Measurements from ENCODE around the gene MAPKAPK3.

Gene MAPKAPK3

DNA sequence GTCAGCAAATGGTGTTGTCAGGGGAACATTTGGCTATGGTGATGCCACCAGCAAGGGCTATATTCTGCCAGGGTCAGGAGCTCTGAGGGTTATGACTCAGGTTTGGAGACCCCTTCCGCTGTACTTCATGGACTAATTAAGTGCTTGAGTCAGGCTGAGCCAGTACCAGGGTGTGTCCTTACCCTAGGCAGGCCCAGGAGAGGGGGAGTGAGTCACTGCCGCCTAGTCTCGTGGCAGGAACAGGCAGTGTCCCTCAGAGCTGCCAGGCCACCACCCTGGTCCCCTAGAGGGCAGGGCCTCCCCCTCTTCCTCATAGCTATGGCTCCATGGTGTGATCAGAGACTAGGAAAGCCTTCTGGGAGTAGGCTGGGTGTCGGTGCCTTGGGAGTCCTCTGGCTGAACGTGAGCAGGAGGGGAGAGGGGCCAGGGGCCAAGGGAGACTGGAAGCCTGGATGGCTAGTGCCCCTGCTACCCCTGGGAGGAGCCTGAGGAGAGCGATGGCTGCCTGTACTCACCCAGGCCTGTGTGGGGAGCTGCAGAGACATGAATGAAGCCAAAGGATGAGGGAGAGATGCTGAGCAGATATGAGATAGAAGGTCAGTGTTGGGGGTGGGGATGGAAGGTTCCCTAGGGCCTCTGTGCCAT is 10.6 kb downstream of the MAPKAPK3 start:
- no peak for DNase-seq (ENCODE audit: low read depth in 2 of 2)

DNA sequence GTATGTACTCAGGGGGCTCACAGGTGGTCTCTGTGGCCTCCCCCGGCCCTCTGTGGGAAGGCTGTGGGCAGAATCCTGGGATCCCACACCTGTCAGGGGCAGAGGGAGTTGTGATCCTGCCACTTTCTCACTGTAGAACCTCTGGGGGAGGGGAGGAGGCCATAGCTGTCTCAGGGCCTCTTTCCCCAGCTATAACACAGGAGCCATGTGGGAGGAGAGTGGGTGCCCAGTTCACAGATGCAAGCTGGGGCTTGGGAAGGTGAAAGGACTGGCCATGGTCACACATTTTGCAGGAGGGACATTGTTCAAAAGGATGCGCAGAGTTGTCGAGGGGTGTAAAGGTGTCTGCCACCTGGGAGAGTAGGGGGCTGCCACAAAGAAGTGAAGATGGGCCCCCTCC is 11.7 kb downstream of the MAPKAPK3 start:
- no peak for DNase-seq (ENCODE audit: low read depth in 2 of 2)

DNA sequence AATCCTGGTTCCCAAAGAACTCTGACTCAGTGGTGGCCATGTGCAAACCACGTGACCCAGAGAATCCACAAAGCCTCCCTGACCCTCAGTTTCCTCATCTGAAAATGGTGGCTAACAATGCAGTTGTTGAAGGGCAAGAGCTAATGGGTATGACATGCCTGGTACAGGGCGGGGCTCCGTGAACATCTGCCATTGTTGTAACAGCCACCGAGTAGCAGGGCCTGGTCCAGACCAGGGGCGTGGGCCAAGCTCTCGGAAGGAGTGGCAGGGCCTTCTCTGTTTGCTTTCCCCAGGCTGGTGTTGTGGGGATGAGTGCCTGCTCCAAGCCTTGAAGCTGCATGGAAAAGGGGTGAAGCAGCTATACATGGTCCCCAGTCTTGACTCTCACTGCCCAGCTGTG is 13.4 kb downstream of the MAPKAPK3 start:
- no peak for DNase-seq (ENCODE audit: low read depth in 2 of 2)

DNA sequence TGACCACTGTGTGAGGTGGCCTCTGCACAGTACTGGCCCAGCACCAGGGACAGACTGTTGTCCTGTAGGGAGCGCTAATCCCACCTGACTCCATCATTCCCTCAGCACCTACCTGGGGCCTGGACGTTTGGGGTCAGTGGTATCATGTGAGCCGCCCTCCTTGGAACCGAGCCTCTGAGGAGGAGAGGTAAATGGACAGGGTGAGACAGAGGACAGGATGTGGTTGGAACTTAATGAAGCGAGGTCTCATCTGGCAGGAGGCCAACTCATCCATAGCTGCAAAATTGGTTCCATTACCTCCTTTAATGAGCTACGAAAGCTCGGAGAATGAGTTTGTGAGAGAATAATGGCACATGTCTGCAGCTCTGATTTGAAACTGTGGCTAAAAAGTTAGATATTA is 13.9 kb downstream of the MAPKAPK3 start:
- no peak for DNase-seq (ENCODE audit: low read depth in 2 of 2)

DNA sequence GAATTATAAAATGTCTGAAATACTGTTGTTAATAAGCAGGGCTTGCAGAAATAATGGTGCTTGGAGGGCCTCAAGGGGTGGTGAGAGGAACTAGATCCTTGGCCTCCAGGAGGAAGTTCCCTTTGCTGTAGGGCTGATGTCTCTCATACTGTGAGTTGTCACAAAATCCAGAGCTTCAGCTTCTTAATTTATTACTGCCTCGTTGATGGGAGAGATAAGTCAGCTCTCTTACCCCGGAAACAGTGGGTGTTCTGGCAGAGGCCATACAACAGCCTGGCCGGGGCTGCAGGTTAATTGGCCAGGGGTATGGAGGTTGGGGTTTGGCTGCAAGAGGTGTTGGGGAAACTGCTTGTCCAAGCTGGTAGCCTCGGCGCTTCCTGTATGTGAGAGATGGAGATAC is 15.5 kb downstream of the MAPKAPK3 start:
- no peak for DNase-seq (ENCODE audit: low read depth in 2 of 2)

DNA sequence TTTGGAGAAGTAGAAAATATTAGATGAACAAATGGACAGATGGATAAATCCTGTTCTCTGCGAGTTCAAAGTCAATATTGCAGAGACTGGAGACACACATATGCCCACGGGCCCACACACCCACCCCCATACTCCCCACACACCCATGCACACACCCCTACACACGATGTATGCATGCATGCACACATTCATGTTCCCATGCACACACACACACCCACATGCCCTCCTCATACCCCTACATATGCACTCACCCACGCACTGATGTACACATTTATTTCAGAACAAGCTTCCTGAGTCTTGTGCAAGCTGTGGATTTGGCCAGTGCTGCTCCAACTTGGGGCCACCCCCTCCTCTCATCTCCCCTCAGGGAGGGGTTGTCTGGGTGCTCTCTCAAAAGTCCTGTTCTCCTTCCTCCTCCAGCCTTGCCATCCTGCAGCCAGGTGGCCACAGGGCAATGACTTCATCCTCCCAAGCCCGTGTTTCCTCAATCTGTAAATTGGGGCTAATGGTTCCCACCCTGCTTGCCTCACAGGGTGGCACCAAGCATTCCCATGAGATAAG is 16.4 kb downstream of the MAPKAPK3 start:
- DNase-seq (ENCODE audit: low read depth in 2 of 2), result no peak

DNA sequence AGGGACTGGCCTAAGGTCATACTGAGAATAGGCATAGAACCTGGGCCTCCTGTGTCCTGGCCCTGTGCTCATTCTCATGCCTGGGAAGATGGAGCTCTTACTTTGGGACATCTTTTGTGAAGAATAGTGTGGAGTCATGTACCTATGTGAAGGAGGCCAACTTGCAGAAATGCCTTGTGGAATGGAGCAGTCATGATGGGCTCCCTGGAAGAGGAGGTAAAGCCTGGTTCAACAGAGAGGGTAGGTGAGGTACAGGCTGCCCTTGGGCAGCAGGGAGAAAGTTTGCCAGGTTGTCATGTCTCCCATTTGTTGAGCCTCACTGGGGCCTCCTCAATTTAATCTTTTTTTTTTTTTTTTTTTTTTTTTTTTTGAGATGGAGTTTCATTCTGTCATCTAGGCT is 18.1 kb downstream of the MAPKAPK3 start:
- no peak for DNase-seq (ENCODE audit: low read depth in 2 of 2)

DNA sequence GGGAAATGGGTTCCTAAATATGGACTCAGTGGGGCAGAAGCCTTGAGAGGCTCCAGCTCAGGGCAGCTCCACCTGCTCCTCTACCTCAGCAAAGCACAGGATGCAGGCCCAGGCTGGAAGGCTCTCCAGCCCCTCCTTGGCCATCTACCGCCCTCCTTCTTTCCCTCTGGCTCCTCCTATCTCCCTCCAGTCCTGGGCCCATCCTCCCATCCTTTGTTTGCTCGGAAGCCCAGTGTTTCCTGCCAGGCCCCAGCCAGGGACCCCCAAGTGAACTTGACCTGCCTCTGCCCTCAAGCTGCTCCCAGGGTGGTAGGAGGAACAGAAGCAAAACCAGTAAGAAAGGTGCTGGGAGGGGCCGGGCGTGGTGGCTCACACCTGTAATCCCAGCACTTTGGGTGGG is 20.1 kb downstream of the MAPKAPK3 start:
- no peak for DNase-seq (ENCODE audit: low read depth in 2 of 2)

DNA sequence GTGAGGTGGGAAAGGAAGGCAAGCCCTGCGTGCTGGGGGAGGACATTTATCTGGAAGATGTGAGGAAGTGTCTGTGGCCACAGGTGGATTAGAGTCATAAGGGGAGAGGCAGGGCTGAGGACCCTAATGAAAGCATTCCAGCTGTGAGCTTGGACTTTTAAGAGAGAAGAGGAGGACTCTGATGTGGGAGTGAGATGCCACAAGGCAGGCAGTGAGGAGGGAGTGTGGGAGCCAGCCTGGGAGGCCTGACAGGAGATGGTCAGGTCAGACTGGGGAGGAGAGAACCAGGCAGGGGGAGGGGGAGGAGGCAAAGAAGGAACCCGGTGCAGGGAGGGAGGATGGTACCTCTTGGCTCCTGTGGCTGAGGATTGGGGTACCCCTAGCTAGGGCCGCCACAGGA is 21.0 kb downstream of the MAPKAPK3 start:
- no peak for DNase-seq (ENCODE audit: low read depth in 2 of 2)

DNA sequence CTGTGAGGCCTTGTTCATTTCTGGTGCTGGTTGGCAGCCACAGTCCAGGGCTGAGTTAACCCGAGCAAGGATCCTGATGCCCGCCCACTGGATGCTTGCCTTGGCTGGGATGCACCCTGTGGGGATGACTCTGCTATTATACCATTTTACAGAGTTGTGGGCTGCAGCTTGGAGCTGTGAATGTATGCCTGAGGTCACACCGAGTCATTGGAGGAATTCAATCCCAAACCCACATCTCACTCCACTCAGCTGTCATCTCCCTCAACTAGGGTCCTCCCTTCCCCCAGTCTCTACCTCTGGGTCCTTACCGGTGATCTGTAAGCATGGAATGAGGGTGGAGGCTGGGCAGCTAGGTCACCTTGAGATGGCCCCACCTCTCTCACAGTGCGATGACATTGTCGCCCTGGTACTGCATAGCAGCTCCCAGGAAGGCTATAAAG is 22.1 kb downstream of the MAPKAPK3 start:
- DNase-seq (ENCODE audit: low read depth in 2 of 2), result no peak

DNA sequence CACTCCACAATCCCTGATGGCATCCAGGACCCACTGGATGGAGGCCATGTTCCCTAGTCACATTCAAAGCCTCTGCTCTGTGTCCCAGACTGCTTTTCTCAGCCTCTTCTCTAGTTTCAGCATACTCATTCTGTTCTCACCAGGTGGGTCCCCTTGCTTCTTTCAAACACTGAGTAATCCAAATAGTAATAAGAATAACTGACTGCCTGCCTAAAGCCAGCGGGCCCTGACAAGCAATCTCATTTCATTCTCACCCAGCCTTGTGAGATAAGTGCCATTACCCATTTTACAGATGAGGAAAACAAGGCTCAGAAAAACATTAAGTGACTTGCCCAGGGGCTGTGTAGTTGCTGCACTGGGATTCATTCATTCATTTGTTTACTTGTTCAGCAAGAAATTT is 25.4 kb downstream of the MAPKAPK3 start:
- no peak for DNase-seq (ENCODE audit: low read depth in 2 of 2)

DNA sequence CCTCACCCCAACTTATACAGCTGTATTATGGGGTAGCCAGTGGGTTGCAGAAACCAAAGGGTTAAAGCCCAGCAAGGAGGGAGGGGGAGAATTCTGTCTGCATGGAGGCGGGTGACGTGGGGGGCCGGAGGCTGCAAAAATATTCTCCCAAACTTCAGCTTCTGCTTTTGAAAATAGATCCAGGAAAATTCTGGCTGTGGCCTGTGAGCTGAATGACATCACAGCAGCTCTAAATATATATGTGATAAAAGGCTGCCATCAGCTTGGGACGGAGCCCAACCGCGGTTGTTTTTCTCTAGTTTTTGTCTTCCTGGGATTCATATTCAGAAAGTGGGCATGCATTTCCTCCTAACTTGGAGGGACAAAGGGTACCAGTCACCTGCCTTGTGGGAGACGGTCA is 27.6 kb downstream of the MAPKAPK3 start:
- DNase-seq (ENCODE audit: low read depth in 2 of 2), result no peak

DNA sequence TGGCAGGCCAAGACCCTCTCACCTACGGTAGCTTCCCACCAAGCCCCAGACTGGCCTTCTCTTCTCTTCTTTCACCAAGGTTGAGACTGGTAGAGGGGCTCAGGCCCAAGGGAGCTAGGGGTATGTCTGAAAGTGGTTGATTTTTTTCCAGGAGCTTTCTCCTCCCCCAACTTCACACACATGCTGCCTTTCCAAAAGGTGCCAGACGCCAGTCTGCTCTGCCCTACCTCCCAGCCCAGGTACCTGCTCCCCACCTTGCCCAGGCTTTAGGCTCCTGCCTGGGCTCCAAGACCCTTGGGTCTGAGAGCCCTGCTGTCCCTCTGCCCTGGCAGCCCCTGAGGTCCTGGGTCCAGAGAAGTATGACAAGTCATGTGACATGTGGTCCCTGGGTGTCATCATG is 28.4 kb downstream of the MAPKAPK3 start:
- no peak for DNase-seq (ENCODE audit: low read depth in 2 of 2)

DNA sequence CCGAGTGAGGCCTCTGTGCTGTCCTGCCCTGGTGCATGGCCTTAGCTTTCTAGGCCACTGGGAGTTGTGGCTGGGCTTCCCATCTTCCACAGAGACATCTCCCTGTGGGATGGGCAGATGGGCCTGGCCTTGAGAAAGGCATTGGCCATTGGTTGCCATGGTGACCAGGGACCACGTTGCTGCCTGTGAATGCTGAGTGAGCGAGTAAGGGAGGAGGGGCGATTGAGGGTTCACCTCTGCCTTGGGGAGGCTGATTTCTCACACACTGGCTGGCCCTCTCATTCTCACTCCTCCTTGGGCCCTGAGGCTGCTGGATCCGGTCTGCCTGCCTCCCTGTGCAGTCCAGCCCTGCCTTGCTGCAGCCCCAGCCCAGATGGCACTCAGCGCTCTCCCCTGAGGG is 31.4 kb downstream of the MAPKAPK3 start:
- DNase-seq (ENCODE audit: low read depth in 2 of 2), result no peak

DNA sequence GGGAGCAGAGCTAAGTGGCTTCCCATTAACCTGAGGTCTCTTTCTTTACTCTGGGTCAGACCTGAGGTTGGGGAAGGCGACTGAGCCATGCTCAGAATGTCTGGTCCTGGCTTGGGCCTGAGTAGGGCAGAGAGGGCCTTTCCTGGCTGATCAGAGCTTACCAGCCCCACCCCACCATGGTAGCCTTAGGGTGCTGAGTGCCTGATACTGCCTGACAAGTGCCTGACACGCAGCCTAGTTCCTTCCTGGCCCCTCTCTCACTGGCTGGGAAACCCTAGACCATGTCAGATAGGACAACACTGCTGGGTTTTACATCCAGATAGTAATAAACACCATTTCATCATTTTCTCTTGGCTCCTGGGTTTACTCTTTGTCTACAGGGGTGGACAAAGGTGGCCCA is 32.0 kb downstream of the MAPKAPK3 start:
- no peak for DNase-seq (ENCODE audit: low read depth in 2 of 2)

DNA sequence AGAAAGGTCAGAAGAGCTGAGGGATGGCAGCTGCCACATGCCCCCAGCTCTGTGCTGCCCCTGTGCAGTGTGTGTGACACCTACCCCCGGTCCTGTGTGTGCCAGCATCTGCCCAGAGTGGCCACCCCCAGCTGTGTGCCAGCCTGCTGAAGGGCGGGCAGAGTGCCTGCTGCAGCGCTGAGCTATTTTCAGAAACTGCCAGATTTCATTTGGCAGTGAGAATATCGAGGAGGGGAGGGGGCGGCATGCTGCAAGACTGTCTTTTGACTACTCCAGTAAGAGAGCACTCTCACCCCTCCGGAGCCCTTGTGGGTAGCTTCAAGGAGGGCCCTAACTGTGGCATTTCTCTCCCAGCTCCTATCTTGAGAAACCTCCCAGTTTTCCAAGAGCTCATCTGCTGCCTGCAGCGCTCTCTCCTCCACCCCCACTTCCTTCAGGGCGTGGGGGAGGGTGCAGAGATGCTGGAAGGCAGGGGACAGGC is 32.5 kb downstream of the MAPKAPK3 start:
- DNase-seq (ENCODE audit: low read depth in 2 of 2), result no peak

DNA sequence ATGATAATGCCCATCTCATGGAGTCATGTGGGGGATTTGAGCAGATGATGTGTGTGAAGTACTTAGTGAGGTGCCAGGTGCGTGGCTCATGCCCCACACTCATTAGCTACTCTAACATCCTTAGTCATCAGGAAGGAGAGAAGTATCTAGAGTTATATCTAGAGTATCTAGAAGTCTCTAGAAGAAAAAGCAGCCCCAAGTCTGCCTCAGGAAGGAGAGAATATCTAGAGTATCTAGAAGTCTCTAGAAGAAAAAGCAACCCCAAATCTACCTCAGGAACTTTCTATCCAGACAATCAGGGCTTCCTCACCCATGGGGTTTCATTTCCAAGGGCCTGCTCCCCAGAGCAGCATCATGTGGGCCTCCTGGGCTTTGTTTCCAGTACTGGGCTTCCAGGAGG is 33.1 kb downstream of the MAPKAPK3 start:
- no peak for DNase-seq (ENCODE audit: low read depth in 2 of 2)

DNA sequence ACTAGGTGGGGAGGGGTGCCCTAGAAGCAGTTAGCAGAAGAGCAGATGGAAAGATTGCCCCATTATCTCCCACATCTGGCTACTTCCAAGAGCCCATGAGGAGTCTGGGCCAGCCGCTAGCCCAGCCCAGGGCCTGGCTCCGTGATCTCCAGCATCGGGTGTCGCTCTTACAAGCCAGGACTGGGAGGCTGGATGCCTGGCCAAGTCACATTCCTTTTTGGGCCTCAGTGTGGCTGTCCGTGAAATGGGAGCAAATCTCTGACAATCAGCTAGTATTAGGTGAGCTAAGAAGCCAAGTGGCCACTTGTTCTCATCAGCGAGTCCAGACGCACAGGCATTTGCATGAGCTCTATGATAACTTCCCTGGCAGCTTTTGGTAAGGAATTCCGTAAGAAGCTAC is 34.5 kb downstream of the MAPKAPK3 start:
- no peak for DNase-seq (ENCODE audit: low read depth in 2 of 2)

DNA sequence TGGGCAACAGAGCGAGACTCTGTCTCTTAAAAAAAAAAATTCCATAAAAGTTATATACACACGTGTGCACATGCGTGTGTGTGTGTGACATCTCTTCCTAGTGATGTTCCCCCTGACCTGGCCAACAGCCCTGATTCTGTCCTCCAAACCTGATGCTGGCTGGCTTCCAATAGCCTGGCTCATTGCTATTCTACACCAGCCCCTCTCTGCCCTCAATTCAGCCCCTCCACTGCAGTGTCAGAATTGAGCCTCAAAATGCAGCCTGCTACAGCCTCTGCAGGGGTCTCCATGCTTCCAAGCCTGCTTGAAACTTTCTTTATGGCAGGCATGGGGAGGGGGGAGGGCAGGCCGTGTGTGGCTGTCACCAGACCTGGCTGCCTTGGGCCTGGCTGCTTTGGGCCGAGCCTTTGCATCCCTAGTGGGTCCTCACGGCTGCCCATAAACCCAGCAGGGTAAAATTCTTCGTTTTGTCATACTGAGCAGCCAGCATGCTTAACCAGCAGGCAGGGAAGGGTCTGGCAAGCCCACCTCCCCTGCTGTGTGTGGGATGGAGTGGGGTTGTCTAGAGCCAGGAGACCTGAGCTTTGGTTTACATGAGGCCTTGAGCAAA is 35.1 kb downstream of the MAPKAPK3 start:
- DNase-seq (ENCODE audit: low read depth in 2 of 2), result no peak

DNA sequence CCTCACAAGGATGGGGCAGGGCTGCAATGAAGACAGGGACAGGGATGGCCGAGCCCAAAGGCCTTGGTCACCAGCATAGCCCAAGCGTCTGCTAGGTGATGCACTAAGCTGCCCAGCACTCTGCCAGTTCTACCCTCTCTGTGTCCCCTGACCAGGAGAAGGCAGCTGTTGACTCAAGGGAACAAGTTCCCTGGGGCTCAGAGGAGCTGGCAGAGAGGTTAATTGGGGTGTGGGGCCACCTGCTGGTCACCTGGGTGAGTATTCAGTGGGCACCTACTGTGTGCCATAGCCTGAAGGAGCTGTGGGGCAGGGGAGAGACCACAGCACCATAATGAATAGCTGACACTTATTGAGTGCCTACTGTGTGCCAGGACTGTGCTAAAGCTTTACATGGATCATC is 35.8 kb downstream of the MAPKAPK3 start:
- DNase-seq (ENCODE audit: low read depth in 2 of 2), result peak; percentile 23 to 33

DNA sequence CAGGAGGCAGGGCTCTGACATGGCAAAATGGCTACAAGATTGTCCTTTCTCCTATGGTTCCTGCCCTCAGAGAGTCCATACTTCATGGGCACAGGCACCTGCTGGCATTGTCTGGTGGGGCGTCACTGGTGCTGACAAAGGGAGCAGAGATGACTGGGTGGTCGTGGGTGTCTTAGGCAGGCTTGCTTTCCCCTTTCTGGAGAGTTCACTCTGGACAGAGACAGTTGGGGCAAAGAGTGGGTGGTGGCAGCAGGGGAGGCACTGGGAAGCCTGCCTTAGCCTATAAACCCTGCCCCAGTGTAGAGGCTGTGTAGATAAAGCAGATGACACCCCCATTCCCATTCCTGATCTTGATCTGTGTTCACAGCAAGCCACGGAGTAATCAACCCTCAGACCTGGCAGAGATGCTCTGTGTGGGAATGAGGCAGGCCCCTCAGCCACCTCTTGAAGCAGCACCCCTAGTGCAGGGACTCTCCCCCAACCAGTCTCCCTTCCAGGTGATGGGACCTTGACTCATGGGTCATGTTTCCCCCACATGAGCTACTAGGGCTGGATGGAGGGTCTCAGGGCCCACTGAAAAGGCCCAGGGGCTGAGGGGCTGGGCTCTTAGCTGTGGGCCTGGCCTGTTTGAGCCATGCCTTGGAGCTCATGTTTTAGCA is 37.1 kb downstream of the MAPKAPK3 start:
- no peak for DNase-seq (ENCODE audit: low read depth in 2 of 2)

DNA sequence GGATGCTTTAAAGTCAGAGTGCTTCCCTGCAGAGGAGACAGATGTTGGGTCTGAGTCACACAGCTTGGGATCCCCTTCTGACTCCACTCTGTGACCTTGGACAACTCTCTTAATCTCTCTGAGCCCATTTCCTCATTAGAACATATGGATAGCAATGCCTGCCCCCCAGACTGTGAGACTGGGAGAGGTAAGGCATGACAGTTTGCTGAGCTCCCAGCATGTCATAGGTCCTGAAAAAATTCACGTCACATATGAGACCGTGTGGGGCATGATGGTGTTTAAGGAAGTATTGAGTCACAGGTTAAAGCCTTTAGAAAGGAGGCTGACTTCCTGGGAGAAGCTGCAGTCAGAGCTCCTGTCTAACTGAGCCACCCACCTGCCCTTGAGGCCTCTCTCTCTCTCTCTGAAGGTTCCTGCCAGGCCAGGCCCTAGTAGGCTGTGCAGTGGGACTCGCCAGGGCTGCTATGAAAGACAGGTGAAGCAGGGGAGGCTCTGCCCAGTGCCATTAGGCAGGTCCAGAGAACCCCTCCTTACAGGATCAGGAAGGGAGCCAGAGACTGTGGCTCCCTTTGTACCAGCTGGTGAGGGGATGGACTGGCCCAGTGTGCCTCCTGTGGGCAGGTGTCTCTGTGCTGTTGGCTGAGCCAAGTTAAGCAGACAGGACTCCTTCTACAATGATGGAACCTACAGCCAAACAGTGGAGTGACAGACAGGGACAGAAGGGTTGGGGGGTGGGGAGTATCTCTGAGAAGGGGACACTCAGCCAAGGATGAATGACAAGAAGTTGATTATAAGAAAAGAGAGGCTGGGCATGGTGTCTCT is 38.3 kb downstream of the MAPKAPK3 start:
- DNase-seq (ENCODE audit: low read depth in 2 of 2), result peak; percentile 5 to 7

All from stimulated activated CD8-positive, alpha-beta memory T cell treated with anti-CD3 and anti-CD28 coated beads, Interleukin-7, amount 100 ng/mL, for 4 hours (primary cell).